TTC549 (cell line): ENCODE results near the gene CSNK1E.
"Not testable (repeated sequence)": the region's sequence is repeated elsewhere in the genome, so short reads cannot be mapped to it uniquely, and the experiment has no call there.

Source experiments
- FAIRE-seq: peaks from 2 replicates; lab custom pipeline; 2012; peaks lifted over from hg19 to GRCh38; lab: Jason Lieb, UNC

CSNK1E gene

DNA sequence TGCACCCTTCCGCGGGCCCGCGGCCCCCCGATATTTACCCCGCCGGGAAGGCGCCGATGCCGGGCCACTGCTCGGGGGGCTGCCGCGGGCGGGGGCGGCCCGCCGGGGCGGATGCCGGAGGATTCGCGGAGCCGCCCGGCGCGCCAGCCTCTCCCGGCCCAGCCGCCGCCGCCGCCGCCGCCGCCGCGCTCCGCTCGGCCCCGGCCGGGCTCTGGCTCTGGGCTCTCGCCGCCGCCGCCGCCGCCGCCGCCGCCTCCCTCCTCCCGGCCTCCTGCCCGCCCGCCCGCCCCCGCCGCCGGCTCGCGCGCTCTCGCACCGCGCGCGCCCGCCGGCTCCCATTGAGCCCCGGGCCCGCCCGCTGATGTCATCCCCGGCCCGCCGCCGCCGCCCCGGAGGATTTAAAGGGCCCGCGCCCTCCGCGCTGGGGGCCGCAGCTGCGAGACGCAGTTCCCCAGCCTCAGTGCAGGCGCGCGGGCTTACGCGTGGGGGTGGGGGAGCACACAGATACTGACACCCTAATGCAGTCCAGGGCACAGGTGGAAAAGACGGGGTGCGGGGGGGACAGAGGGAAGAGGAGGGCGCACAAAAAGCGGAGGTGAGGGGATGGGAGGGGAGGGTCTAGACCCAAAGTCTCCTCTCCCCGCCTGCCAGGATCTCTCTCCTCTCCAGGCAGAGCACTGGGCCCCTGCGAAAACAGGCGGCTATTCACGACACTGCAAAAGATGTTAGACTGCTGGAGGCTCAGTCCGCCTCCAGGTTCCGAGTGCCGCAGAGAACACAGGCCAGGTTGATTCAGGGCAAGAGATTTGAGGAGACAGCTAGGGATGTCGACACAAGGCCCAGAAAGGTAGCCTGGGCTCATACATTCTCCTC lies at the start of gene CSNK1E:
Gene CSNK1E (minus strand): TSS at position 312 of the 873 bp plus-strand sequence. CDS start 3,276 bp downstream, outside the sequence.
- FAIRE-seq = no peak

DNA sequence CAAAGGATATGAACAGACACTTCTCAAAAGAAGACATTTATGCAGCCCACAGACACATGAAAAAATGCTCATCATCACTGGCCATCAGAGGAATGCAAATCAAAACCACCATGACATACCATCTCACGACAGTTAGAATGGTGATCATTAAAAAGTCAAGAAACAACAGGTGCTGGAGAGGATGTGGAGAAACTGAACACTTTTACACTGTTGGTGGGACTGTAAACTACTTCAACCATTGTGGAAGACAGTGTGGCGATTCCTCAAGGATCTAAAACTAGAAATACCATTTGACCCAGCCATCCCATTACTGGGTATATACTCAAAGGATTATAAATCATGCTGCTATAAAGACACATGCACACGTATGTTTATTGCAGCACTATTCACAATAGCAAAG lies 48.6 kb upstream of the CSNK1E start:
- FAIRE-seq = not testable (repeated sequence)

DNA sequence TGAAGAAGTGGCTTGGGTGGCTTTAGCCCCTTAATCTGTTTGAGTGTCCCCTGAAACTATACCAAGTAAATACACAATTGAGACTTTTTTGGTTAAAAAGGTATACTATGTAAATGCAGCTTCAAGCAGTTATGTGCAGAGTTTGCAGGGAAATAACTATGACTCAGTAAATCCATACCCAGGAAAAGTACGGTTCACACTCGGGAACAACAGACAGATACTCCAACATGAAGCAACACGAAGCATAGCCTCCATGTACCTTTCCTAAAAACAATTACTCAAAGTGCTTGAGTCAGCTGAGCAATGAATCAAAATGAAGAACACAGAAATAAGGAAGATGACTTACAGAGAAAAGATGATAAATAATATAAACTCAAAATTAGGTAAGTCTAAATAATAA lies 47.9 kb upstream of the CSNK1E start:
- not testable (repeated sequence) for FAIRE-seq

DNA sequence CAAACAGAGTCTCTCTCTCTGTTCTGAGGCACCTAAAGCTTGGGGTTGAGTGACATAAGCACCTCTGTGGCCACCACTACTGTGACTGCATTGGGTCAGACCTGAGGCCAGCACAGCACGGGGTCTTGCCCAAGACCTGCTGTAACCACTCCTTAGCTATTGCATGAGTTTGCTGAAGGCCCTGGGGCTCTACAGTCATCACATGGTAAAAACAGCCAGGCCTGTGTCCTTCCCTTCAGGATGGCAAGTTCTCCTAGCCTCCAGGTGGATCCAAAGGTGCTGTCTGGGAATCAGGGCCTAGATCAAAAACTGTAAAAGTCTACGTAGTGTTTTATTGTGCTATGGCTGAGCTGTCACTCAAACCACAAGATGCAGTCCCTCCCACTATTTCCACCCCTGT lies 43.3 kb upstream of the CSNK1E start:
- not testable (repeated sequence) for FAIRE-seq

GRCh38 chr22:38359817-38360216 lies 42.6 kb upstream of the CSNK1E start:
- not testable (repeated sequence) for FAIRE-seq

GRCh38 chr22:38357971-38358370 lies 40.7 kb upstream of the CSNK1E start:
- not testable (repeated sequence) for FAIRE-seq

GRCh38 chr22:38355275-38355674 lies 38.0 kb upstream of the CSNK1E start:
- no peak for FAIRE-seq

DNA sequence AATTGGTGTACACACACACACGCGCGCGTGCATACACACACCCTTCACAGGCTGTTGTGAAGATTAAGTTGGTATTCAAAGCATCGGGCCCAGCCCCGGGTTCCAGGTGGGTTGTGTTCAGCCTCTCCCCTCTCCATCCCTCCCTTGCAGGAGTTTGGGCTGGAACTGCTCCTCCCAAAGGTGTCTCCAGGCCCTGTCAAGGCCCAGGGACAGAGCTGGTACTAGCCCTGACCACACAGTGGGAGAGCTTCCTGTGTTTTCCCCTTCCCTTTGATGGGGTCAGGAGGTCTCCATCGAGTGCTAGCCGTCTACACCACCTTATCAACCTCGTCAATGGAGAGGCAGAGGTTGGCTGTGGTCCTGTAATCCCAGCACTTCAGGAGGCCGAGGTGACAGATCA lies 36.5 kb upstream of the CSNK1E start:
- FAIRE-seq = no peak

- FAIRE-seq = no peak
Observed at GRCh38 chr22:38353142-38353629, 36.0 kb upstream of the CSNK1E start.

GRCh38 chr22:38352436-38352835 lies 35.2 kb upstream of the CSNK1E start:
- FAIRE-seq = no peak

GRCh38 chr22:38350444-38351359 lies 33.5 kb upstream of the CSNK1E start:
- FAIRE-seq = no peak

DNA sequence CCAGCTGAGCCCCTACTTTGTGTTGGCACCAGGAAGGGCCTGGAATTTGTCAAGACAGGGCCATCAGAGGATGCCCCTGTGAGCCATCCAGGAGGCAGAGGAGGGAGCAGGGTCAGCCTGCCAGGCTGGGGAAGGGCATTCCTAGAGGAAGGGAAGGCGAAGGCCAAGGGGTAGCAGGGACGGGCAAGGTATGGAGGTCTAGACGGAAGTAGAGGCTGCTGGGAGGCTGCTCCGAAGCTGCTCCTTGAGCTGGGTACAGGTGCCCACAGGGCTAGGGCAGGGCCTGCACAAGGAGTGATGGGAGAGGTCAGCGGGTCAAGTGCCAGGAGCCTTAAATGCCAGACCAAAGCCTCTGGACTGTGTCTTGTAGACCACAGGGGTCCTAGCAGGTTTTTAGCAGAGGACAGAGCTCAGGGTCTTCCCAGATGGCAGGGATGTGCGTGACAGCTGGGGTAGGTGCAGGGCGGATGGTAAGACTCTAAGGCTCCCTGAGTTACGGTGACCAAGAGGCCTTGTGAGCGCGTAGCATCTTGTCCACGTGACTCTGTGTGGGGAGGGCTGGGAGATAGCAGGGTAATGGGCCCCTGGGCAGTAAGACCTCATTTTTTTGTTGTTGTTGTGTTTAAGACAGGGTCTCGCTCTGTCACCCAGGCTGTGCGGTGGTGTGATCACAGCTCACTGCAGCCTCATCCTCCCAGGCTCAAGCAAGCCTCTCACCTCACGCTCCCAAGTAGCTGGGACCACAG lies 31.7 kb upstream of the CSNK1E start:
- no peak for FAIRE-seq

- FAIRE-seq = no peak
Observed at GRCh38 chr22:38347944-38348750, 30.9 kb upstream of the CSNK1E start.

DNA sequence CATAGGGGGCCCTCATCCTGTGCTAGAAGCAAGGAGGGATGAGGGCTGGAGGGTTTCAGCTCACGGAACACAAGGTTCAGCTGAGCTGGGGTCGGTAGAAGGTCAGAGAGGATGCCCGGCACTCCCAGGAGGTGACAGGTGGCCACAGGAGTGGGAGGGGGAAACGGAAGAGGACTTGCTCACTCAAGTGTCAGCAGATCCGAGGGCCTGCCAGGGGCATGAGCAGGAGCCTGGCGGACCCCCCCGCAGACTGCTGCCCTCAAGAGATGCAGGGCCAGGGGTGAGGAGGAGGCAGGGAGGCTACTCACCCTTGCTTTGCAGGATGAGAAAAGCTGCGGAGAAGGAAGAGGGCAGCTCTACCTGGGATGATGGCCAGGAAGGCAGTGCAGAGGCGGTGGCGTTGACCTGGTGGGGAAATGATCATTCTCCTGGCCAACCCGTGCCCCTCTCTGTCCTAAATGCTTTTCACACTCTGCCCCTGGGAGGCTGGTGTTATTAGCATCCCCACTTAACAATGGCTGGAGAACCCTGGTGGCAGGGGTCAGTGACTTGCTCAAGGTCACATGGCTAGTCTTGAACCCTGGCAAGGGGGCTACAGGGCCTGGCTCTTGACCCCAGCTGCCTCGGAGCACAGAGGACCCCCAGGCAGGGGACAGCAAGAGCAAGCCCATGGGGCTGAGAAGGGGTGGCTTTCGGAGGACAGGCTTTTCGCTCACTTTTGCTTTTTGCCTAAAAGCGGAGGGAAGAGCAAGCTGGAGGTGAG lies 30.1 kb upstream of the CSNK1E start:
- FAIRE-seq = no peak

DNA sequence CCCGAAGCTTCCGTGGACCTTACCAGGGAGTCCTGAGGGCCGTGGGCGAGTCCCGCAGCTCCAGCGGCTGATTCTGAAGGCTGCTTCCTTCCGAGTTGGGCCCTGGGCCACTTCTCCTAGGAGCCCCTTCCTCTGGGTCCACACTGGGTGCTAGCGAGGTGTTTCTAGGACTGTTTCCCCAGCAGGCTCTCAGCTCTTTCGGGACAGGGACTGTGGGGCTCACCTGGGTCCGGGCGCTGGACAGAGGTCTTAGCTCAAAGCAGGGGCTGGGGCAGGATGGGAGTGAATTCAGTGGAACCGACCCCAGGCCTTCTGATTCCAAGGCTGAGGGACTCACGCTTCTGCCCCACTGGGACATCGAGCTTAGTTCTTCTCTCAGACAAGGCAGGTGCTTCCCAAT lies 29.3 kb upstream of the CSNK1E start:
- no peak for FAIRE-seq

DNA sequence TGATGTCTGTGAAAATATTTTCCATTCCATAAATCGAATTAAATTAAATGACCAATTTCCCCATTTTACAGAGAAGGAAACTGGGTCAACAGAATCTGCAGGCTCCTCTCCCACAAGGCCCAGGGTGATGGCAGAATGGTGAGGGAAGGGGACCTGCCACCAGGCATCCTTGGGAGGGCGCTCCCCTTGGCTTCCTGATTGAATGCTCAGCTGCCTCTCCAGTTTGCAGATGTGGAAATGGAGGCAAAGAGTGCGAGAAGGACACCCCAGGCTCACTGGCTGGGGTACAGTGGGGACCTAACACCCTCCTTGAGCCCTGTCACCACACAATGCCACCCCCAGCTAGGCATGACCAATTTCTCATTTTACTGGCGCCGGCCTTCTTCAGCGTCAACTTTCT lies 28.5 kb upstream of the CSNK1E start:
- FAIRE-seq = no peak

- not testable (repeated sequence) for FAIRE-seq
Observed at GRCh38 chr22:38339893-38340292, 22.7 kb upstream of the CSNK1E start.

DNA sequence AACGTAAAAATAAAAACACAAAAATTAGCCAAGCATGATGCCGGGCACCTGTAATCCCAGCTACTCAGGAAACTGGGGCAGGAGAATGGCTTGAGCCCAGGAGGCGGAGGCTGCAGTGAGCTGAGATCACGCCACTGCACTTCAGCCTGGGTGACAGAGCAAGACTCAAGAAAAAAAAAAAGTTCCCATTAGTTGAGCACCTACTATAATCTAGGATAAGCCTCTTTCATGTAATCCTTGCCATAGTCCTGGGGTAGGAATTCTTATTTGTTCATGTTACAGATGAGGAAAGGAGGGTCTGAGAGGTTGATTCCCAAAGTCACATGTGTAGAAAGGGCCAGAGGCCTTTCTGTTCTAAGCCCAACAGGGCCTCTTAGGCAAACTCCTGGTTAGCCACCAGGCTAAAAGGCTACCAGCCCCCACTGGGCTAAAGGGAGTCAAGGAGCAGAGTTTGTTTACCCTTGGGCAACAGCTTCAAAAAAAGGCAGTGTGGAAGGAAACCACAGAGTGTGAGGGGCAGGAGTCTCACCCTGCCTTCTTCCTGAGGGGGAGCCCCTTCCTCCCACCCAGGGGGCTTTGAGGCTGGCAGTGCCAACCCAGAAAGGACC lies 21.6 kb upstream of the CSNK1E start:
- FAIRE-seq = no peak

DNA sequence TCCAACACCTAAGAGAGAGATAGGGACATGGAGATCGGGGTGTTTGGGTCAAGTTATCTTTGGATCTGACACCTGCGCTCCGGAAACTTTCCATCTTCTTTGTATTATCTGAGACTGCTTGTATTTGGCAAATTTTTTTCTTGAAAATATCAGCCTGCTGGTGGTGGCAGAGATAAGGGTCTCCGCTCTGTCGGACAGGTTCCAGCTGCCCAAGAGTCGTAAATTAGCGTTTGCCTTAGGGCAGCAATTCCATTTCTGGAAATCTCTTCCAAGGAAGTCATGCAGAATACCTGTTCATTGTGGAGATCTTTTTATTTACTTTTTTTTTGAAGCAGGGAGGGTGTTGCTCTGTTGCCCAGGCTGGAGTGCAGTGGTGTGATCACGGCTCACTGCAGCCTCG lies 19.5 kb upstream of the CSNK1E start:
- no peak for FAIRE-seq

DNA sequence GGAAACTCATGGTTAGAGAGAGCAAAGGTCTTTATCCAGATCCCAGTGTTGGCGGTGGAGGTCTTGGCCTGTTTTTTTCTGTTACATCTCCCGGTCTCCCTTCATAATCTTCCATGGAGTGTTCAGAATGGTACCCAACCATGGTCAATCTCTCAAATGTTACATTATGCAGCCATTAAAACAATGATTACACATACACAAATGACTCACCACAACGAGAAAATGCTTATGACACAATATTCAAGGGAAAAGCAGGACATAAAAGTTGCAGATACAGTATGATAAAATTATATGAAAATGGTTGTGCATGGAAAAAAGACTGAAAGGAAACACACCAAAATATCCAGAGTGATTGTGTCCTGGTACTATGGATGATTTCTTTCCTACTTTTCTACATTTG lies 17.8 kb upstream of the CSNK1E start:
- FAIRE-seq = no peak
